Hepatic stellate cell (primary cell): ENCODE results near the gene HAAO.
"Not testable (repeated sequence)": the region's sequence is repeated elsewhere in the genome, so short reads cannot be mapped to it uniquely, and the experiment has no call there.

ENCODE experiments used
- DNase-seq: peaks from one replicate; pipeline ENCODE4 v3.0.0; 2011; ENCODE audit warnings: low spot score

HAAO gene

GRCh38 chr2:42792583-42793333 is at the start of gene HAAO:
Gene HAAO (minus strand): TSS chr2:42792583. CDS start chr2:42792536, 47 bp downstream.
- DNase-seq: peak; percentile 52

- DNase-seq: no peak
Measured at GRCh38 chr2:42841344-42841743, 49.0 kb upstream of the HAAO start.

- no peak for DNase-seq
Measured at GRCh38 chr2:42840760-42841159, 48.4 kb upstream of the HAAO start.

DNA sequence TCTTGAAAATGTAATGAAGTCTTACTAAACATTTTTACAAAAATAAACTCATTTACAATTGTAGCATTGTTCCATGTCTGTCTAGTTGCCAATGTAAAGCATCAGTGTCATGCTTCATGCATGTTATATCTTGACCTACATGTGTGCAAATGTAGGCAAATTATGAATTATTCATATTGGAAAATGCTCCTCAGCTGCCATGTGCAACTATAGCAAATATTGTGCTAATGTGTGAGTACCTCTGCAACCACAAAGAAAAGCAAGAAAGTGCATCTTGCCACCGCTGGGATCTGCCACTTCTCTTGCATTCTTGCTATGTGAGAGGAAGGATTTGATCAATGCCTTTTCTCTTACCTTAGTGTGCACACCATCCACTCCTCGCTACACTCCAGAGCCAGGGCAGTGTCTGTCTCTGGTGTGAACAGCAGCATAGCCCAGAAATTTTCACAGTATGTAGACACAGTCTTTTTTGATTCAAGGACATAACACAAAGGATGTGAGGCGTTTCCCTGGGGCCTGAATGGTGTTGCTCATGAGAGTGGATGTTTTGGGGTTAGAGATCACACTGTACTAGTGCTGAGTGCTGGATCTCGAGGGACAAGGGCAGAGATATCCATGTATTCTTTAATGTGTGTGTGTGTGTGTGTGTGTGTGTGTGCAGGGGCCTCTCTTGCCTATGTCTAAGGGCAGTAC is 47.6 kb upstream of the HAAO start:
- DNase-seq: no peak

DNA sequence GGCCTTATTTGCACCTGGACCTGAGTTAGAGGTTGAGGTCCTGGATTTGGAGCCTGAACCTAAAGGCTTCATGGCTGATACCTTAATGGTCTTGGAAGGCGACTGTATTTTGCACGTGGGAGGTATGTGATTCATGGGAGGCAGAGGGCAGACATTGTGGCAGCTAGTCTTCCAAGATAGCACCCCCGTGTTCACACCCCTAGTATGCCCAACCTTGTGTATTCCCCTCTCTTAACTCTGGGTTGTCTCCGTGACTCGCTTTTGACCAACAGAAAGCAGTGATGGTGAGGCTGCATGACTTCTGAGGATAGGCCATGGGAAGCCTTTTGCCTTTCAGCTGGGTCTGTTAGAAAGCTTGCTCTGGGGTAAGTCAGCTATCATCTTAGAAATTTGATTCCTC is 45.8 kb upstream of the HAAO start:
- DNase-seq: no peak

DNA sequence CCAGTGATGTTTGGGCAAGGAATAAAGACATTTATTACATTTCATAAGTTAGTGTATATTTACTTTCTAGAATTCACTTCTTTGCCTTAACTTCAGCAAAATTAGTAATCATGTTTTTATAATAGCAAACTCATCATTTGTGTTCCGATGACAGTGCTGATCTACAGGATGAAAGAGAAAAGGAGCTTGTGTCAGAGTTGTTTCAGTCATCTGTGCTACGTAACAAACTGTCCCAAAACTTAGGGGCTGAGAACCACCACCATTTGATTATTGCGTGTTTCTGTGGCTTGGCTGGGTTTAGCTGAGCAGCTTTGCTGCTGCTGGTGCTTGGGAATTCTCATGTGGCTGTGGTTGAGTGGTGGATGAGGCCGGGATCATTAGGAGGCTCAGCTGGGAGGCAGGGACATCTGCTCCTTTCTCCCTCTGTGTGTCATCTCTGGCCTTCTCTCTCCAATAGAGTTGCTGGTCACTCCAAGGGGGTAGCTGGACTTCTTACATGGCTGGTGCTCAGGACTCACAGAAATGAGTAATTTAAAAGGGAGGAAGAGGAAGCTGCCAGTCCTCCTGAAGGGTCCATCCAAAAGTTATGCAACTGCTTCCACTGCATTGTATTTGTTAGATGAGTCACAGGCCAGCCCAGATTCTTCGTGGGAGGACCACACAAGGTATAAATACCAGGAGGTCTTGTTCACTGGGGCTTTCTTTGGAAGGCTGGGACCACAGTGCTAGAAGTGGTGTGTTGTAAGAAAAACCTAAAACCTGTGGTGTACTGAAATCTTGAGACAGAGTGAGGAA is 43.4 kb upstream of the HAAO start:
- DNase-seq: peak; percentile 78

DNA sequence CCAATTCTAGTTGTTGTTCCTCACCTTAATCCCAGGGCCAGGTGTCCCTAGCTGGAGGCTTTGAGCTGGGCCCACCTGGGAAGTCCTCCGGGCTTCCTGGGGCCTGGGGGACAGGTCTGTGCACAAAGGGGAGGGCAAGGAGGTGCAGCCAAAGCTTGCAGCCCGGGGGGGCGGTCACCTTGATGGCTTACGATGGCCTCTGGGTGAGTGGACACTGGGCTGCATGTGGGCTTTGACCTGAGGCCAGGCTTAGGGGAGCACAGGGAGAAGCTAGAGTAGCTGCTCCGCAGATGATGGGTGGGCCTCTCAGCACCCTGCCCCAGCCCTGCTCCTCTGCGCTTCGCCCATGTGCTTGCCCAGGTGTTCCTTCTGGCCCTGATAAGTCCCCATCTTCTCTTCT is 41.8 kb upstream of the HAAO start:
- no peak for DNase-seq

DNA sequence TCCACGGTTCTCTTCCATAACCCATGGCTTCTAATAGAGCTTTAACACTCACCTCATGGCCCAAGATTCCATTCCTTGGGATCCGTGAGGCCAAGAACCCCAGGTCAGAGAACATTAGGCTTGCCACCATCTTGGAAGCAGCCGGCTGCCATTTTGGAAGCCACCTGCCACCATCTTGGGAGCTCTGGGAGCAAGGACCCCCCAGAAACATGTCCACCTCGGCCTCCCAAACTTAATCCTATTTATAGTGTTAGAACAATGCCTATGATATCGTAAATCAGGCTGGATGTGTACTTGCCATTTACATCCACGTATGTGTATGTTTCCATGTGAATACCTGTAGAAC is 39.9 kb upstream of the HAAO start:
- no peak for DNase-seq

- DNase-seq: not testable (repeated sequence)
Measured at GRCh38 chr2:42831575-42832288, 39.3 kb upstream of the HAAO start.

DNA sequence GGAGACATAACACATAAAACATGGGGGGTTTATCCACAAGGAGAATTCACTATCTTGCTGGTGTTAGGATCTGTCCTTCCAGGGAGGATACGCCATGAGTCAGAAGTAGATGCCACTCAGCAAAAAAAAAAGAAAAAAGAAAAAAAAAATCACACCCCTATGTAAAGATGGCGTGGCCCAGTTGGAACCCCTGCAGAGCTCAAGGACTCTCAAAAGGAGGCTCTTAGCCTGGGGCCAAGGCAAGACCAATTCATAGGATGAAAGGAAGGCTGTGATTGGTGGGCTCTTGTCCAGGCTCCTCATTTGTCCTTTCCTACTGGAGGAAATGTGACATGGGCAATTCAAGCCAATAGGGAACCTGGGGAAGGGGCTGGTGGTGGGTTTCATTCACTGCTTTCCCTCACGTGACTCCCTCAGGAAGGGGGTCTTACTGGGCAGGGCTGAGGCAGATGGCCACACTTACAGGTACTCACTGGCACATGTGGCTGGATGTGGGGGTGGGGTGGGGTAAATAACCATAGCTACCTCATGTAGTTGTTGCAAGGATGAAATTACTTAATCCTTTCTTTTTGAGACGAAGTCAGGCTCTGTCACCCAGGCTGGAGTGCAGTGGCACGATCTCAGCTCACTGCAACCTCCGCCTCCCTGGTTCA is 38.7 kb upstream of the HAAO start:
- DNase-seq: no peak

GRCh38 chr2:42829671-42830440 is 37.5 kb upstream of the HAAO start:
- DNase-seq: no peak

DNA sequence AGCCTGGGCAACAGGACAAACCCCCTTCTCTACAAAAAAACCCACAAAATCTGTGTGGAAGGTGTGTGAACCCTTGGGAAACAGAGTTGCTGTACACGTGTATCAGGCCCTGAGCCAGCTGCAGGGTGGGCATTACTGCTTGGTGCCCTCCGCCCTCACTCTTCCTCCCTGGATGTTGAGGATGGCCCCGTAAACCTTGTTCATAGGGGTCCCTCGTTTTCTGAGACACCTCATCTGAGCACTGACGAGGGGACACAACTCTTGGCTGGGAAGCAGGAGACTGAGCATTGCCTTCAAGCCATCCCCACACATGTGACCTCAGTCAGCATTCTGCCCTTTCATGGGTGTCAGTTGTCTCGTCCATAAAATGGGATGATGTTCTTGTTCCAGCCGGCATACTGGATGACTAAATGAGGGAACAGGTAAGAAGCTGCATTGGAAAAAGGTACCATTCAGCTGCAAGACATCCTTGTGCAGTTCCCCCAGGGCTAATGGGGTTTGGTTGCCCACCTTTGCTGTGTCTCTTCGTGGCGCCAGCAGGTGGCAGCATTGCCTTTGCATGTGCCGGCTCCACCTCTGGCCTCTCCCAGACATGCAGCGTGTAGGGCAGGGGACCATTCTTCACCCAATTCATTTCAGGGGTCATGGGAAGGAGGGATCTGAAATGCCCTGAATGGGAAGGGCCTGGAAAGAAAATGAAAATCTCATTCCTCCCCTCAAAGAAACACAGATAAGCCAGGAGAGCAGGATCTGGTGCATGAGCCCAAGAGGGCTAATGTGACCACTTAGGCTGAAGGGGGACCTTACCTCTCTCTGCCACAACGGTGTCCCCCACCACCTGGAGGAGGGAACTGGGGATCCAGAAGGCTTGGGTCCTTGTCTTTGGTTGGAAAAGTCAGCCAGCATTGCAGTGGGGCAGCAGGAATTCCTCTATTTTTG is 36.4 kb upstream of the HAAO start:
- DNase-seq: peak; percentile 85

- DNase-seq: peak; percentile 70
Measured at GRCh38 chr2:42827647-42828486, 35.5 kb upstream of the HAAO start.

- DNase-seq: no peak
Measured at GRCh38 chr2:42826231-42826630, 33.8 kb upstream of the HAAO start.

DNA sequence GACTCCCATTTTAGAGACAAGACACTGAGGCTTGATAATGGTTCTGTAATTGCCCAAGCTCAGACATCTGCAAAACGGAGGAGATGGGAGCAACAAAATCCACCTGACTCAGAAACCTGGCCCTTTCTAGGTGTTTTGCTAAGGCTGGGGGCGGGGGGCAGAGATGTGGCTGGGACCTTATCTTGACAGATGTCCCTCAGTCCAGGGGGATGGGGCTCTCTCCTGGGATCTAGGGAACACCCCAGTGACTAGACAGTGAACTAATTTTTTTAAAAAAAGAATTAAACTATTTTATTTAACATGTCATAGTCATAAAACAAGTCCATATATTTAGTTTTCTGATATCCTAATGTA is 32.0 kb upstream of the HAAO start:
- DNase-seq: no peak

- no peak for DNase-seq
Measured at GRCh38 chr2:42823744-42824453, 31.5 kb upstream of the HAAO start.

- no peak for DNase-seq
Measured at GRCh38 chr2:42819160-42819559, 26.8 kb upstream of the HAAO start.

DNA sequence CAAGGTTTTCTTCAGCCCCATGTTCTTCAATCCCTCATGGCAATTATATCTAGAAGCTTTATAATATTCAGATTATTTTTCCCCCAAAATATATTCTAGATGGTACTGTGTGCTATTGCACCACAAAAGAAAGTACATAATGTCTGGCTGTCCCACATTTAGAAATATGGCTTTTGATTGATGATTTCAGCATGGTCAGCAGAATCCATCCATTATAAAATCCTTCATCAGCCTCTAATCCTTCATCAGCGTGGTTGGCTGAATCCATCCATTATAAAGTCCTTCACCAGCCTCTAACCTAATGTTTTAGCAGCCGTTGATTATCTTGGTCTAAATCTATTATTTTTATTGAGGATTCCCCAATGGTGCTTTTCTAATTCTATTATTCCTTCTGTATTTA is 23.3 kb upstream of the HAAO start:
- no peak for DNase-seq
